GM21576 (cell line): ENCODE results near the gene DBP.
"Not testable (repeated sequence)": the region's sequence is repeated elsewhere in the genome, so short reads cannot be mapped to it uniquely, and the experiment has no call there.

Experiments used
- ATAC-seq: cut with Tn5 transposase; IDR thresholded peaks from one replicate; pipeline ENCODE4 v1.9.1; 2021; ENCODE audit warnings: mild to moderate bottlenecking, moderate library complexity; ENCODE audit not compliant: unreplicated experiment

Gene DBP

DNA sequence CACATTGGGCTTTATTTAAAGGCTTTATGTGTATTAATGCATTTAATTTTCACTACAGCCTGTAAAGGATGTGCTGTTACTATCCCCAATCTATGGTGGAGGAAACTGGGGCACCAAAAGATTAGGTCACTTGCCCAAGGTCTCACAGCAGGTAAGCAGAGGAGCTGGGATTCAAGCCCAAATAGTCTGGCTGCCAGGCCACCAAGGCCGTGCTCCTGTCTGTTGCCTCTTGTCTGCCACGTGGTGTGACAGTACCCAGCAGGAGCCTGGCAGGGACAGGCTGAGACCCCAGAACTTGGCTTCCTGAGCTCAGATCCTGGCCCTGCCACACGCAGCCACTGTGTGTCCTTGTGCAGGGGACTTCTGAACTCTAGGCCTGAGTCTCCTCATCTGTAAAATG, 31.2 kb upstream of the DBP start:
- ATAC-seq: no peak

- no peak for ATAC-seq
These were observed 28.6 kb upstream of the DBP start for GRCh38 chr19:48665786-48666185.

GRCh38 chr19:48664476-48664875, 27.3 kb upstream of the DBP start:
- ATAC-seq: no peak

- no peak for ATAC-seq
These were observed 26.5 kb upstream of the DBP start for GRCh38 chr19:48663667-48664066.

DNA sequence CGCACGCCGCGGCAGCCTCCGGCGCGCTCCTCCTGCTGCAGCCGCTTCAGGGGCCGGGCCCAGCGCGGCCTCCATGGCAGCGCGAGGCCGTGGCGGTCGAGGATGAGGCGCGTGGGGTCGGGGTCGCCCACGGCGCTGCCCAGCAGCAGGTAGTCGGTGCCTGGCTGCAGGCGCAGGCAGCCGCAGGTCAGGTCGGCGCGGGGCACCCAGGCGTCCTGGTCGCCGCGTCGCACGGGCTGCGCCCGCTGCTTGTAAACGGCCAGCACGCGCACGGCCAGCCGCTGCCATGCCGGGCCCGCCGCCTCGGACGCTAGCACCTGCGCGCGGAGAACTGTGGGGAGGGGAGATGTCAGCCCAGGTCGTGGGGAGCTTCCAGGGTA, 24.5 kb upstream of the DBP start:
- no peak for ATAC-seq

DNA sequence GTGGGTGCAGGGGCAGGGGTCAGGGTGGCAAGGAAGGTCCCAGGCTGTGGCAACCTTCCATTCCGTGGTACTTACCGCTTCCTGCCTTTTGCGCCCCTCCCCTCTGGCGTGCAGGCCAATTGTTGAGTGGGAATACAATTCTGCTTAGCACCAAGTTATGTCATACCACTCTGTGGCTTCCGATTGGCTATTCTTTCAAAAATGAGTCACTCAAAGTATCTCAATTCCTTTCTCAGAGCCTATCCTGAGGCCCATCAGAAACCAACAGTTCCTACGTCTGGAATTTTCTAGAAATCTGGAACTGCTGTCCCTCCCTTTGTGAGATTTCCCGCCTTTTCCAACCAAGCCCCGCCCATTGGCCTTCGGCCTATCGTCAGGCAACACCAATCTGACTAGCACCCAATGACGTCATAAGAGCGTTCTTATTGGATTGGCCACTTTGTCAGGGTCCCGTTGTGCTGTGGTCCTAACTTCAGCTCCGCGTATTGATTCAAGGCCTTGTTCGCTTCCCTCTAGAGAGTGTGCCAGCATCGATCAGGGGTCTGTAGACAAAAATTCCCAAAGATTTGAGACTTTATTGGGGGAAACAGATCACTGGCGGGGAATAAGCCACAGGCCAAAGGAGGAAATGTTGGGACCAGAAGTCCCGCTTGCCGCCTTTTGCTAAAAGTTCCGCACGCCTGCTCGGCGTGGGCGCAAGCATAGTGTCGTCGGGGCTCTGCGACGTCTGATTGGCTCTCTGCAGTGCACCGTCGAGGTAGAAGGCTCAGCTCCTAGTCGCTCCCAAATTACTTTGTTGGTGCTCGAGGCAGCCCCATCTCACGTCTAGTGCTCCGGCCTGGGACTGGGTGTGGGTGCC, 23.9 kb upstream of the DBP start:
- ATAC-seq: peak; percentile 71

DNA sequence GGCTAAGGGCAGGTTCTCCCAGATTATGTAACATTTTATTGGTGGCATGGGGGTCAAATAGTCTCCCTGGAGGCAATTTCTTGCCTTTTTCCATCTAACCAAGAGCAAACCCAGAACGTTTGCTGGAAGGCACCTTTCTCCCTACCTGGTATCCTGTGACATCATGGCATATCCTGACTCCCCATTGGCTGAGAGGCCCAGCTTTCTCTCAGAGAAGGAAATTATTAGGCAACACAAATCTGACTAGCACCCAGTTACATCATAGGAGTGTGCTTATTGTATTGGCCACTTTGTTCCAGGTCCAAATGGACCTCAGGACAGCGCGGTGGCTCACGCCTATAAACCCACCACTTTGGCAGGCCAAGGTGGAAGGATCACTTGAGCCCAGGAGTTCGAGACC, 22.6 kb upstream of the DBP start:
- no peak for ATAC-seq

DNA sequence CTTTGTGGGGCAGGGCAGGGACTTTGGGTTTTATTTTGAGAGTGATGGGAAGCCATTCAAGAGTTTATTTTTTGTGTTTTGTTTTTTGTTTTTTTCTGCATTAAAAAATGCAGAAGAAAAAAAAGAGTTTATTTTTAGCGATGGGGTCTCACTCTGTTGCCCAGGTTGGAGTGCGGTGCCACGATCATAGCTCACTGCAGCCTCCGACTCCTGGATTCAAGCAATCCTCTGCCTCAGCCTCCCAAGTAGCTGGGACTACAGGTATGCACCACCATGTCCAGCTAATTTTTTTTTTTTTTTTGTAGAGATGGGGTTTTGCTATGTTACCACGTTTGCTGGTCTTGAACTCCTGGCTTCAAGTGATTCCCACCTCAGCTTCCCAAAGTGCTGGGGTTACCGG, 21.3 kb upstream of the DBP start:
- no peak for ATAC-seq

- ATAC-seq: not testable (repeated sequence)
These were observed 20.6 kb upstream of the DBP start for GRCh38 chr19:48657828-48658227.

DNA sequence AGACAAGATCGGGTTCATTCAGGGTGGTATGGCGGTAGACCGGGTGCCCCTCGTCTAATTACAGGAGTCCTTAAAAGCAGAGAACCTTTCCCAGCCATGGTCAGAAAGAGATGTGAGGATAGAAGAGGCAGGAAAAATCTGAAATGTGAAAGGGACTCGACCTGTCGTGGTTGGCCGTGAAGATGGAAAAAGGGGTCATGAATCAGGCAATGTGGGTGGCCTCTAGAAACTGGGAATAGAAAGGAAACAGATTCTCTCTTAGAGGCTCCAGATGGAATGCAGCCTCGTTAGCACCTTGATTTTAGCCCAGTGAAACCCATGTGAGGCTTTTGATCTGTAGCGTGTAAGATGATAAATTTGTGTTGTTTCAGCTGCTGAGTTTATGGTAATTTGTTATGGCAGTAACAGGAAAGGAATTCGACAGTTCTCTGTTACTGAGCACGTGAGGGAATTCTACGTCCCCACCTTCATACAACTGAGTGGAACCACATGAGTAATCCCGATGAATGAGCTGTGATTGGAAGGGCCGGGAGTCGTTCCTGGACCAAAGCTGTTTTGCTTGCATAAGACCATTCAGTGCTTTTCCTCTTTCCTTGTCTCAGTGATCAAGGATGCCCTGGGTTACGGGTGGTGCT, 19.8 kb upstream of the DBP start:
- ATAC-seq: no peak

- no peak for ATAC-seq
These were observed 17.3 kb upstream of the DBP start for GRCh38 chr19:48654299-48655059.

DNA sequence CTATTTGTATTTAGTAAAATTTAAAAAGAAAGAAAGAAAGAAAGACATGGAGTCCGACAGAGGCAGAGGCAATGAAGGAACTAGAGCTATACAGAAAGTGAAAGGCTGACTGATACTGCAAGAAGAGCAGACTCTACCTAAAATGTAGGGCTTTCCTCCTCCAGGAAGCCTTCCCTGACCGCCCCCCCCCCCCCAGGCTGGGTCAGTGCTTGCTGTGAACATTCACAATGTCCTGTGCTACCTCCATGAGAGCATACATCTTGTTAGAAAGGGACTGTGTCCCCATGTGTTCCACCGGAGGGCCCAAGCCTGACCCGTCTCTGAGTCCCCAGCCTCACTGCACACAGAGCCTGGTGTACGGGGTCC, 14.5 kb upstream of the DBP start:
- ATAC-seq: no peak

DNA sequence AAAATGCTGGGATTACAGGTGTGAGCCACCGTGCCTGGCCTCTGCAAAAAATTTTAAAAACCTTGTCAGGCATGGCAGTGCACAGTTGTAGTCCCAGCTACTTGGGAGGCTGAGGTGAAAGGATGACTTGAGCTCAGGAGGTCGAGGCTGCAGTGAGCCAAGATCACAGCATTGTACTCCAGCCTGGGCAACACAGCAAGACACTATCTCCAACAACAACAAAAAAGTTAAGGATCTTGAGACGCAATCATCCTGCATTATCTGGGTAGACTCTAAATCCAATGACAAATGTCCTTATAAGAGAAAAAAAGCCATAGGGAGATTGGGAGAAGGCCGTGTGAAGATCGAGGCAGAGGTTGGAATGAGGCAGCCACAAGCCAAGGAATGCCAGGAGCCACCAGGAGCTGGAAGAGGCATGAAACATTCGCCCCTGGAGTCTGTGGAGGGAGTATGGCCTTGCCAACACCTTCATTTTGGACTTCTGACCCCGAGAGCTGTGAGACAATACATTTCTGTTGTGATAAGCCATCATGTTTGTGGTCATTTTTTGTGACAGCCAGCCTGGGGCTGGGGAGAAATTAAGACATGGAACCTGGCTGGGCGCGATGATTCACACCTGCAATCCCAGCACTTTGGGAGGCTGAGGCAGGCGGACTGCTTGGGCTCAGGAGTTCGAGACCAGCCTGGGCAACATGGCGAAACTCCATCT, 13.9 kb upstream of the DBP start:
- ATAC-seq: no peak

GRCh38 chr19:48648134-48648533, 11.0 kb upstream of the DBP start:
- ATAC-seq: no peak

DNA sequence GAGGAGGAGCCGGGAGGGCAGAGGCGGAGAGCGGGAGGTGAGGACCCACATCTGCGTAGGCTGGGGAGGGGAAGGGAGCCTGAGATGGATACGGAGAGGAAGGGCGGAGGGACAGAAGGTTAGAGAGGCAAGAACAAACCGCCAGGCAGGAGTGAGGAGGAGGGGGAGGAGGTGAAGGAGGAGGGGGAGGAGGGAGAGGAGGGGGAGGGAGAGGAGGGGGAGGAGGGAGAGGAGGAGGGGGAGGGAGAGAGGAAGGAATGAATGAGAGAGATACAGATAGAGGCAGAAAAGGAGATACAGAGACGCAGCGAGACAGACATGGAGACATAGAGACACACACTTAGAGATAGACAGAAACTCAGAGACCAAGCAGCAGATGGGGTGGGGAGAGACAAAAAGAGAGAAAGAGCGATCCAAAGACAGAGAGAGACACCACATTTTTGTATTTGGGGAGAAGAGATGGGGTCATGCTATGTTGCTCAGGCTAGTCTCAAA, 9.6 kb upstream of the DBP start:
- ATAC-seq: no peak

DNA sequence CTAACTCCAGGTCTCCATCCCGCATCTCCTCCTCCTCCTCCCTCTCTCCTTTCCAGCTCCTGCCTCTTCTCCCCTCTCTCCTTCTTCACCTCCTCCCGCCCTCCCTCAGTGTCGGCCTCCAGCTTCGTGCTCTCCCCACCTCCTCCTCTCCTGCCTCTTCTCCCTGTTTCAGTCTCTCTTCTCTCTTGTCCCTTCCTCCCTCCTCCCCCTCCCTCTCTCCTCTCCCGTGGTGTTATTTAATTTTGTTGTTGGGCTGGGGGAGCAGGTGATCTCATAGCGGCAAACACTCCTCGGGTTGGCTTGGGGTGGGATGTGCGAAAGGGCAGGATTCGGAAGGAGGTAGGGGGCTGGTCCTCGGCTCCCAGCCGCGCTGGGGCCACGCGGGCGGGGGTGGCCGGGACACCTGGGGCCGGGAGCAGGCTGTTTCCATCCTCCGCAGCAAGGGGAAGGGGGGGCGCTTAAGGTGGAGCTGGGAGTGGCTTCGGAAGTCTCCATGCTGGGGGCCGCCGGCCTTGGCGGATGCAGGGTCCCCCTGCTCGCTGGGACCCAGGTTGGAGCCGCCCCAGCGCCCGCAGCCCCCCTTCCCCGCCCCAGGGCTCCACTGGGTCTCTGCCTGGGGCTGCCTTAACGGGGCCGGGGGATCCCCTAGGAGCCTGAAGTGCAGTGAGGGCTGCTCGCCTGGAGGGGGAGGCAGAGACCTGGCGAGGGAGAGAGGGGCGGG, 9.0 kb upstream of the DBP start, which contains the start of gene CA11:
Gene CA11 (minus strand): TSS at position 187 of the 721 bp plus-strand sequence. CDS start 555 bp downstream, outside the sequence.
- ATAC-seq: peak; percentile 69

DNA sequence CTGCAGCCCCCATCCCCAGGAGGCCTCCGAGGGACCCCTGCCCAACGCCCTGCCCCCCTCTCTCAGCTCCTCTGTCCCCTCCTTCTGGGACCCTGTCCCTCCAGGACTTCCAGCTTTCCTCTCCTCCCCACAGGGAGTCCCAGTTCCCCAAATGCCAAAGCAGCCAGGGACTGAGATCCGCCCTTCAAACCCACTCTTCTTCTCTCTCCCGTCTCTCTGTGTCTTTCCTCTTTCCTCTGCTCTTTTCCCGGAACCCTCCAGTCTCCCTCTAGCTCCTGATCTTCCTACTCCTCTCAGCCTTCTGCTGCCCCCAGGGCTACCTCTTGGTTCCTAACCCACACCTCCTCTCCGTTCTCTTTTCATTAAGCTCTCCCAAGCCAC, 8.4 kb upstream of the DBP start:
- ATAC-seq: no peak

DNA sequence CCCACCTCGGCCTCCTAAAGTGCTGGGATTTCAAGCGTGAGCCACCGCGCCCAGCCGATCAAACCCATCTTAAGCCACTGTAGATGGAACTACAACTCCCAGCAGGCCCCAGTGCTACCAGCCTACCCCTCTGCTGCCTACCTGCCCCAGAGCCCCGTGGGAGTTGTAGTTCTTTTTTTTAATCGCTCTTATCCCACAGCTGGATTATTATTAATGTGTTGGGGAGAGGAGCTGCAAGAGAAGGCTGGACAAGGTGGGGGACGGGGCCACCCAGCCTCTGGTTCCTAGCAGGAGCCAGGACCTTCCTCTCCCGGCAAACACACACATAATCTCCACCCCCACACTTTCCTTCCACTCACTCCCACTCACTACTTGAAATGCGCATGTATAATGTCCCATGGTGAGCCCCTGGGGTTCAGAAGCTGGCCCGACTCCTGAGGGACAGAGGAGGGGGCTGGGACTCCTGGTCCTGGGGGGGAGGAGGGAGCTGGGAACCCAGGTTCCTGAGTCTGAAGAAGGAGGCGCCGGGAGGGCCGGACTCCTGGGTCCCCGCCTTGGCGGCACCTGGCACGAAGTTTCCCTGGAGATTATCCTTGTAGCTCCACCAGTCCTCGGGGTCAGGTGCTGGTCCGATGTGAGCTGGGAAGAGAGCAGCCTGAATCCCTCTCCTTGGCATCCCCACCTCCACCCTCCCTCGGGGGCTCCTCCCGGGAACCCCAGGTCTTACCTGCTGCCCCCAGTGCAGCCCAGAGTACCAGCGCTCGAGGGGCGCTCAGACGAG, 7.8 kb upstream of the DBP start:
- peak; percentile 40 for ATAC-seq

DNA sequence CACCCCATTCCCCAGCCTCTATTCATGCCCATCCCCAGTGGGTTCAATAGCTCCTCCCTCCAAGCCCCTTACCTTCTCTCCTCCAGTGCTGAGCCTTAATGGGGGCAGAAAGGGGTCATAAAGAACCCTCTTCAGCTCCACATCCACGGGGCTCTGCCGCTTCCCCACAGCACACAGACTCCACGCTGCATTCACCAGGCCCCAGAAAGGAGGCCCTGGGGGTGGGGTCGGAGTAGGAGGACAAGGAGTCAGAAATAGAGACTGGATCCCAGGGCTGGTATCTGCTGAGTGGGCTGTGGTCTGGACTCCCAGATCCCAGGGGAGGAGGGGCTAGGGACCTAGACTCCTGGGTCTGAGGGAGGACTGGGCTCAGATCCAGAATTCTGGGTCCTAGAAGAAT, 7.2 kb upstream of the DBP start:
- no peak for ATAC-seq

DNA sequence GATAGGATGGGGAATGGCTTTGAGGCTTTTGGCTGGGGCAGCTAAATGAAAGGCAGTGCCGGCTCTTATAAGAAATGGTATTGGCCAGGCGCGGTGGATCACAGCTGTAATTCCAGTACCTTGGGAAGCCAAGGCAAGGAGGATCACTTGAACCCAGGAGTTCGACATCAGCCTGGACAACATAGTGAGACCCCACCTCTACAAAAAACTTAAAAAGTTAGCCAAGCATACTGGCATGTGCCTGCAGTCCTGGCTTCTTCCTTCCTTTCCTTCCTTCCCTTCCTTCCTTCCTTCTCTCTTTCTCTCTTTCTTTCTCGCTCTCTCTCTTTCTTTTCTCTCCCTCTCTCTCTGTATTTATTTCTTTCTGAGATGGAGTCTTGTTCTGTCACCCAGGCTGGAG, 5.7 kb upstream of the DBP start:
- no peak for ATAC-seq
